ENCODE measurements around the gene ROR2.

The ROR2 gene

GRCh38 chr9:91771864-91772263, 178.2 kb downstream of the ROR2 start:
- DNase-seq = no peak
- in situ Hi-C loops (cut with MboI; ENCODE audit: low pct_unique_long_range_greater_than_20kb, low sequenced_read_pairs) = no loop called here

- in situ Hi-C loops (cut with MboI; ENCODE audit: low pct_unique_long_range_greater_than_20kb, low sequenced_read_pairs) = no loop called here
- DNase-seq = no peak
These were observed 179.0 kb downstream of the ROR2 start for GRCh38 chr9:91771027-91771426.

- in situ Hi-C loops (cut with MboI; ENCODE audit: low pct_unique_long_range_greater_than_20kb, low sequenced_read_pairs) = no loop called here
- no peak for DNase-seq
These were observed 179.8 kb downstream of the ROR2 start for GRCh38 chr9:91770229-91770628.

- DNase-seq = no peak
- in situ Hi-C loops (cut with MboI; ENCODE audit: low pct_unique_long_range_greater_than_20kb, low sequenced_read_pairs) = no loop called here
These were observed 180.8 kb downstream of the ROR2 start for GRCh38 chr9:91768977-91769916.

GRCh38 chr9:91768507-91768906, 181.5 kb downstream of the ROR2 start:
- in situ Hi-C loops (cut with MboI; ENCODE audit: low pct_unique_long_range_greater_than_20kb, low sequenced_read_pairs) = no loop called here

GRCh38 chr9:91766315-91767069, 183.5 kb downstream of the ROR2 start:
- no peak for DNase-seq
- in situ Hi-C loops (cut with MboI; ENCODE audit: low pct_unique_long_range_greater_than_20kb, low sequenced_read_pairs) = no loop called here

More at GRCh38 chr9:91768507-91768906, 181.5 kb downstream of the ROR2 start:
- DNase-seq = no peak

GRCh38 chr9:91765296-91765695, 184.7 kb downstream of the ROR2 start:
- in situ Hi-C loops (cut with MboI; ENCODE audit: low pct_unique_long_range_greater_than_20kb, low sequenced_read_pairs) = no loop called here
- no peak for DNase-seq

GRCh38 chr9:91764661-91765060, 185.4 kb downstream of the ROR2 start:
- DNase-seq = no peak
- in situ Hi-C loops (cut with MboI; ENCODE audit: low pct_unique_long_range_greater_than_20kb, low sequenced_read_pairs) = no loop called here

- in situ Hi-C loops (cut with MboI; ENCODE audit: low pct_unique_long_range_greater_than_20kb, low sequenced_read_pairs) = no loop called here
- DNase-seq = no peak
These were observed 188.7 kb downstream of the ROR2 start for GRCh38 chr9:91761362-91761761.

- in situ Hi-C loops (cut with MboI; ENCODE audit: low pct_unique_long_range_greater_than_20kb, low sequenced_read_pairs) = no loop called here
- no peak for DNase-seq
These were observed 189.1 kb downstream of the ROR2 start for GRCh38 chr9:91760906-91761305.

- DNase-seq = peak; percentile 49
- in situ Hi-C loops (cut with MboI; ENCODE audit: low pct_unique_long_range_greater_than_20kb, low sequenced_read_pairs) = no loop called here
These were observed 191.5 kb downstream of the ROR2 start for GRCh38 chr9:91758491-91758981.

GRCh38 chr9:91757782-91758181, 192.2 kb downstream of the ROR2 start:
- in situ Hi-C loops (cut with MboI; ENCODE audit: low pct_unique_long_range_greater_than_20kb, low sequenced_read_pairs) = no loop called here
- no peak for DNase-seq

- no peak for DNase-seq
- in situ Hi-C loops (cut with MboI; ENCODE audit: low pct_unique_long_range_greater_than_20kb, low sequenced_read_pairs) = no loop called here
These were observed 193.6 kb downstream of the ROR2 start for GRCh38 chr9:91756510-91756780.

GRCh38 chr9:91755761-91756509, 194.1 kb downstream of the ROR2 start:
- in situ Hi-C loops (cut with MboI; ENCODE audit: low pct_unique_long_range_greater_than_20kb, low sequenced_read_pairs) = no loop called here

GRCh38 chr9:91753711-91754110, 196.3 kb downstream of the ROR2 start:
- in situ Hi-C loops (cut with MboI; ENCODE audit: low pct_unique_long_range_greater_than_20kb, low sequenced_read_pairs) = no loop called here
- no peak for DNase-seq

More at GRCh38 chr9:91755761-91756509, 194.1 kb downstream of the ROR2 start:
- DNase-seq = no peak

- in situ Hi-C loops (cut with MboI; ENCODE audit: low pct_unique_long_range_greater_than_20kb, low sequenced_read_pairs) = no loop called here
- DNase-seq = no peak
These were observed 198.1 kb downstream of the ROR2 start for GRCh38 chr9:91751922-91752321.

- DNase-seq = no peak
- in situ Hi-C loops (cut with MboI; ENCODE audit: low pct_unique_long_range_greater_than_20kb, low sequenced_read_pairs) = no loop called here
These were observed 199.7 kb downstream of the ROR2 start for GRCh38 chr9:91750343-91750742.

- in situ Hi-C loops (cut with MboI; ENCODE audit: low pct_unique_long_range_greater_than_20kb, low sequenced_read_pairs) = no loop called here
- no peak for DNase-seq
These were observed 203.1 kb downstream of the ROR2 start for GRCh38 chr9:91746904-91747303.

GRCh38 chr9:91746357-91746756, 203.7 kb downstream of the ROR2 start:
- no peak for DNase-seq
- in situ Hi-C loops (cut with MboI; ENCODE audit: low pct_unique_long_range_greater_than_20kb, low sequenced_read_pairs) = no loop called here

- DNase-seq = no peak
- in situ Hi-C loops (cut with MboI; ENCODE audit: low pct_unique_long_range_greater_than_20kb, low sequenced_read_pairs) = no loop called here
These were observed 205.9 kb downstream of the ROR2 start for GRCh38 chr9:91744114-91744513.
